Esophagus squamous epithelium (tissue), 4 donors: Measurements from ENCODE around the gene SPINK14.

Experiments
- POLR2A ChIP-seq, 4 donors: fragments of 450-650 bp; IDR thresholded peaks; one replicate each; pipeline ENCODE4 v1.6.1; 2017; ENCODE audit warnings: antibody characterized with exemption in 4 of 4, mild to moderate bottlenecking in 4 of 4, moderate library complexity in 3 of 4
- TF ChIP-seq, protein P1 (sequence below), 6 experiments: fragments of 450-650 bp in 4 of 6; fragments of 200-600 bp in 2 of 6; sonication (generic) in 2 of 6; IDR thresholded peaks; one replicate each; pipeline ENCODE4 v1.5.1; 2016 to 2019; ENCODE audit warnings: antibody characterized with exemption in 6 of 6, mild to moderate bottlenecking in 4 of 6, moderate library complexity in 4 of 6

DNA sequence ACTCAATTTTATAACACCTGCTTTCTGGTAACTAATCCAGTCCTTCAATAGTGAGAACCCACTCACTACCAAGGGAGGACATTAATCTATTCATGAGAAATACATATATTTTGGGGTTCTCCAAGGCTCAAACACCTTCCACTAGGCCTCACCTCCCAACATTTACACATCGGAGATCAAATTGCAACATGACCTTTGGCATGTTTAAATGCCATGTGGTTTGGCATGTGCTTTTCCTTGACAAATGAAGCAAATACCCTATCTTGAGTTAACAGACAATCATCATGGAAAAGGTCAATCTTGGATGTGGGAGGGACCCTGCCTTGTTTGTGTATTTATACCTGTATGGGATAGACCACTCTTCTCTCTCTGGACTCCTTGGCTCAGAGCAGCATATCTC, 21.9 kb upstream of the SPINK14 start:
- TF ChIP-seq POLR2A (IDR thresholded peaks at IDR 0.05), result no peak
- TF ChIP-seq, protein P1, sequence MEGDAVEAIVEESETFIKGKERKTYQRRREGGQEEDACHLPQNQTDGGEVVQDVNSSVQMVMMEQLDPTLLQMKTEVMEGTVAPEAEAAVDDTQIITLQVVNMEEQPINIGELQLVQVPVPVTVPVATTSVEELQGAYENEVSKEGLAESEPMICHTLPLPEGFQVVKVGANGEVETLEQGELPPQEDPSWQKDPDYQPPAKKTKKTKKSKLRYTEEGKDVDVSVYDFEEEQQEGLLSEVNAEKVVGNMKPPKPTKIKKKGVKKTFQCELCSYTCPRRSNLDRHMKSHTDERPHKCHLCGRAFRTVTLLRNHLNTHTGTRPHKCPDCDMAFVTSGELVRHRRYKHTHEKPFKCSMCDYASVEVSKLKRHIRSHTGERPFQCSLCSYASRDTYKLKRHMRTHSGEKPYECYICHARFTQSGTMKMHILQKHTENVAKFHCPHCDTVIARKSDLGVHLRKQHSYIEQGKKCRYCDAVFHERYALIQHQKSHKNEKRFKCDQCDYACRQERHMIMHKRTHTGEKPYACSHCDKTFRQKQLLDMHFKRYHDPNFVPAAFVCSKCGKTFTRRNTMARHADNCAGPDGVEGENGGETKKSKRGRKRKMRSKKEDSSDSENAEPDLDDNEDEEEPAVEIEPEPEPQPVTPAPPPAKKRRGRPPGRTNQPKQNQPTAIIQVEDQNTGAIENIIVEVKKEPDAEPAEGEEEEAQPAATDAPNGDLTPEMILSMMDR (IDR thresholded peaks at IDR 0.05), result no peak
